MM.1S (cell line): ENCODE data around the gene FIGLA.

Source experiments
- DNase-seq: peaks from one replicate; pipeline ENCODE4 v3.0.0-alpha.2; 2015
- H2AFZ ChIP-seq: fragments of 300-600 bp; sonication (generic); 2 replicates; pipeline ENCODE4 v1.6.0; 2016; ENCODE audit warnings: antibody characterized with exemption, low read length
- H3F3A ChIP-seq: fragments of 300-600 bp; sonication (generic); 2 replicates; pipeline ENCODE4 v1.6.1; 2016; ENCODE audit warnings: mild to moderate bottlenecking, antibody characterized with exemption, low read length, moderate library complexity, mixed read lengths; ENCODE audit not compliant: insufficient read depth
- H3K27ac ChIP-seq: fragments of 300-600 bp; sonication (generic); 2 replicates; pipeline ENCODE4 v1.5.1; 2016; ENCODE audit warnings: mild to moderate bottlenecking, low read length
- H3K27me3 ChIP-seq: fragments of 300-600 bp; sonication (generic); replicated peaks from 2 replicates; pipeline ENCODE4 v1.6.0; 2016; ENCODE audit warnings: low read length; ENCODE audit not compliant: insufficient read depth
- H3K36me3 ChIP-seq: fragments of 300-600 bp; sonication (generic); replicated peaks from 2 replicates; pipeline ENCODE4 v1.6.1; 2016; ENCODE audit warnings: mild to moderate bottlenecking, low read length, mixed read lengths; ENCODE audit not compliant: insufficient read depth
- H3K4me1 ChIP-seq: fragments of 300-600 bp; sonication (generic); 2 replicates; pipeline ENCODE4 v1.6.1; 2016; ENCODE audit warnings: low read length, mixed read lengths
- H3K4me2 ChIP-seq: fragments of 300-600 bp; sonication (generic); 2 replicates; pipeline ENCODE4 v1.6.0; 2016; ENCODE audit warnings: low read depth, low read length
- H3K4me3 ChIP-seq: fragments of 300-600 bp; sonication (generic); 2 replicates; pipeline ENCODE4 v1.5.1; 2016; ENCODE audit warnings: low read length, mixed read lengths
- H3K79me2 ChIP-seq: fragments of 300-600 bp; sonication (generic); 2 replicates; pipeline ENCODE4 v1.6.1; 2016; ENCODE audit warnings: mixed run types, low read length, mixed read lengths
- H3K9ac ChIP-seq: fragments of 300-600 bp; sonication (generic); 2 replicates; pipeline ENCODE4 v1.6.1; 2016; ENCODE audit warnings: low read length, mixed read lengths
- H3K9me2 ChIP-seq: fragments of 300-600 bp; sonication (generic); replicated peaks from 2 replicates; pipeline ENCODE4 v1.6.1; 2016; ENCODE audit warnings: mild to moderate bottlenecking, low read length, mixed read lengths; ENCODE audit not compliant: insufficient read depth
- H3K9me3 ChIP-seq: fragments of 300-600 bp; sonication (generic); replicated peaks from 2 replicates; pipeline ENCODE4 v1.6.1; 2016; ENCODE audit warnings: mild to moderate bottlenecking, low read length, mixed read lengths; ENCODE audit not compliant: insufficient read depth
- H4K20me1 ChIP-seq: fragments of 300-600 bp; sonication (generic); 2 replicates; pipeline ENCODE4 v1.6.1; 2016; ENCODE audit warnings: mild to moderate bottlenecking, low read length, moderate library complexity, mixed read lengths; ENCODE audit not compliant: insufficient read depth
- EZH2 ChIP-seq: fragments of 300-600 bp; sonication (generic); optimal IDR thresholded peaks from 2 replicates; pipeline ENCODE3; 2017; ENCODE audit warnings: low read depth, mild to moderate bottlenecking, antibody characterized with exemption, low read length, mixed read lengths
- EZH2phosphoT487 ChIP-seq: fragments of 300-600 bp; sonication (generic); IDR thresholded peaks from 2 replicates; pipeline ENCODE4 v1.6.1; 2018; ENCODE audit warnings: antibody characterized with exemption, low read length
- TF ChIP-seq, protein P1 (sequence below): fragments of 300-600 bp; sonication (generic); IDR thresholded peaks from 2 replicates; pipeline ENCODE4 v1.5.1; 2016; ENCODE audit warnings: antibody characterized with exemption, low read length, mixed read lengths

FIGLA gene

DNA sequence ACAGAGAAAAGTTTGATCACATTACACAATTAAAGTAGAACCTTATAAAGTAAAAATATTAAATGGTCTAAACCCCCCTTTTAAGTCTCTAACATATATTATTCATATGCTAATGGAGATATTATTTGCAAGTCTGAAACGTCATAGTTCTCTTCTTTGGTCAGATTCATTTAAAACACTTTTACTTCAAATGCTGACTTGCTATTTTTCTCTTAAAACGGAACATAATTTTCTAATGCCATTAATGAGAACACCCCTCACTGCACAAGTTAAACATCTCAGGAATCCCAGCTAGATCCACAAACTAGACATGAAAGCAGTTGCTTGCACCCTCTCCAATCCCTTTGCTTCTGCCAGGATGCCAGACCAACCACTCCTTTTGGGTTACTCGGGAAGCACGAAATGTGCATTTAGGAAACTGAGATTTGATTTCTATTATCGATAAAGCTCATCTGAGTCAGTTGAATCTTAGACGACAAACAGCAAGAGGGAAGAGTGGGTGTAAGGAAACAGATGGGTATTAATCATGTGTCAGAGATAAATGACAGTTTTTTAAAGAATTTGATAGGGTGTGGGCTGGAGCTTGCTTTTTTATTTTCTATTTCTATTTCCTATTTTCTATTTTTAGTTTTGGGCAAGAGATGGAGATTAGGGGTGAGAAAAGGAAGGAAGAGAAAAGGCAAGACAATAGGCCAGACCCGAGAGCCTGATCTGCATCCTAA lies 23.9 kb downstream of the FIGLA start:
- H3K4me2 ChIP-seq: peak overlapping the region; percentile 98
- peaks cover 6% of the 10 kb centered on the region for H3K4me1 ChIP-seq
- H3K9me2 ChIP-seq: no peaks in the 10 kb centered on the region
- H3K36me3 ChIP-seq: no peaks in the 10 kb centered on the region
- H3K9me3 ChIP-seq: no peaks in the 10 kb centered on the region
- H3K79me2 ChIP-seq: peaks cover 3% of the 10 kb centered on the region; the same call in 1 of the 2 replicates
- H3K9ac ChIP-seq: peak overlapping the region; percentile 55; the same call in 1 of the 2 replicates
- H2AFZ ChIP-seq: peak overlapping the region; percentile 80
- H3K27ac ChIP-seq: no peak overlapping the region
- peak overlapping the region; percentile 86 for H3K4me3 ChIP-seq
- H4K20me1 ChIP-seq: no peaks in the 10 kb centered on the region
- no peak for DNase-seq
- H3K27me3 ChIP-seq: no peaks in the 10 kb centered on the region
- no peak for TF ChIP-seq EZH2
- TF ChIP-seq, protein P1, sequence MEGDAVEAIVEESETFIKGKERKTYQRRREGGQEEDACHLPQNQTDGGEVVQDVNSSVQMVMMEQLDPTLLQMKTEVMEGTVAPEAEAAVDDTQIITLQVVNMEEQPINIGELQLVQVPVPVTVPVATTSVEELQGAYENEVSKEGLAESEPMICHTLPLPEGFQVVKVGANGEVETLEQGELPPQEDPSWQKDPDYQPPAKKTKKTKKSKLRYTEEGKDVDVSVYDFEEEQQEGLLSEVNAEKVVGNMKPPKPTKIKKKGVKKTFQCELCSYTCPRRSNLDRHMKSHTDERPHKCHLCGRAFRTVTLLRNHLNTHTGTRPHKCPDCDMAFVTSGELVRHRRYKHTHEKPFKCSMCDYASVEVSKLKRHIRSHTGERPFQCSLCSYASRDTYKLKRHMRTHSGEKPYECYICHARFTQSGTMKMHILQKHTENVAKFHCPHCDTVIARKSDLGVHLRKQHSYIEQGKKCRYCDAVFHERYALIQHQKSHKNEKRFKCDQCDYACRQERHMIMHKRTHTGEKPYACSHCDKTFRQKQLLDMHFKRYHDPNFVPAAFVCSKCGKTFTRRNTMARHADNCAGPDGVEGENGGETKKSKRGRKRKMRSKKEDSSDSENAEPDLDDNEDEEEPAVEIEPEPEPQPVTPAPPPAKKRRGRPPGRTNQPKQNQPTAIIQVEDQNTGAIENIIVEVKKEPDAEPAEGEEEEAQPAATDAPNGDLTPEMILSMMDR: no peak
- TF ChIP-seq EZH2phosphoT487: no peak
- H3F3A ChIP-seq: no peaks in the 10 kb centered on the region

GRCh38 chr2:70765507-70765906 lies 24.9 kb downstream of the FIGLA start:
- no peak overlapping the region for H3K4me2 ChIP-seq

DNA sequence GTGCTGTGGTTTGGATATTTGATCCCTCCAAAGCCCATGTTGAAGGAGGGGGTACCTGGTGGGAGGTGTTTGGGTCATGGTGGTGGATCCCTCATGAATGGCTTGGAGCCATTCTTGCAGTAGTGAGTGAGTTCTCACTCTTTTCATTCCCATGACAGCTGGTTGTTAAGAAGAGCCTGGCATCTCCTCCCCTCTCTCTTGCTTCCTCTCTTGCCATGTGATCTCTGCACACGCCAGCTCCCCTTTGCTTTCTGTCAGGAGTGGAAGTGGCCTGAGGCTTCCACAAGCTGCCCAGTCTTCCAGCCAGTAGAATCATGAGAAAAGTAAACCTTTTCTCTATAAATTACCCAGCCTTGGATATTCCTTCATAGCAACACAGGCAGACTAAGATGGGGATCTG lies 31.0 kb downstream of the FIGLA start:
- no peak overlapping the region for H3K4me3 ChIP-seq
- no peaks in the 10 kb centered on the region for H3F3A ChIP-seq
- H3K4me1 ChIP-seq: no peaks in the 10 kb centered on the region
- H3K9me3 ChIP-seq: no peaks in the 10 kb centered on the region
- H3K79me2 ChIP-seq: 0 out of 2 replicates have a peak, but pooled peaks cover 4% of the 10 kb centered on the region
- H3K27me3 ChIP-seq: no peaks in the 10 kb centered on the region
- H4K20me1 ChIP-seq: no peaks in the 10 kb centered on the region
- no peak overlapping the region for H2AFZ ChIP-seq
- no peak for DNase-seq
- no peak overlapping the region for H3K9ac ChIP-seq
- no peak overlapping the region for H3K4me2 ChIP-seq
- H3K9me2 ChIP-seq: no peaks in the 10 kb centered on the region
- no peaks in the 10 kb centered on the region for H3K36me3 ChIP-seq
- TF ChIP-seq EZH2: no peak
- no peak for TF ChIP-seq EZH2phosphoT487
- TF ChIP-seq, protein P1: no peak
- no peak overlapping the region for H3K27ac ChIP-seq

More at GRCh38 chr2:70765507-70765906, 24.9 kb downstream of the FIGLA start:
- Histone ChIP-seq H3K9me3 (no peaks in the 10 kb centered on the region), H3K9ac (no peak overlapping the region), H3K4me3 (no peak overlapping the region), H4K20me1 (no peaks in the 10 kb centered on the region), H3K9me2 (no peaks in the 10 kb centered on the region), H3K36me3 (no peaks in the 10 kb centered on the region), H3F3A (no peaks in the 10 kb centered on the region), H3K27ac (no peak overlapping the region), H3K79me2 (peaks cover 3% of the 10 kb centered on the region; the same call in 1 of the 2 replicates), H3K27me3 (no peaks in the 10 kb centered on the region), H2AFZ (no peak overlapping the region), H3K4me1 (peaks cover 6% of the 10 kb centered on the region)
- TF ChIP-seq EZH2phosphoT487: no peak
- TF ChIP-seq, protein P1: no peak
- no peak for TF ChIP-seq EZH2
- no peak for DNase-seq
